ENCODE measurements around the gene ELMOD2.

Gene ELMOD2

DNA sequence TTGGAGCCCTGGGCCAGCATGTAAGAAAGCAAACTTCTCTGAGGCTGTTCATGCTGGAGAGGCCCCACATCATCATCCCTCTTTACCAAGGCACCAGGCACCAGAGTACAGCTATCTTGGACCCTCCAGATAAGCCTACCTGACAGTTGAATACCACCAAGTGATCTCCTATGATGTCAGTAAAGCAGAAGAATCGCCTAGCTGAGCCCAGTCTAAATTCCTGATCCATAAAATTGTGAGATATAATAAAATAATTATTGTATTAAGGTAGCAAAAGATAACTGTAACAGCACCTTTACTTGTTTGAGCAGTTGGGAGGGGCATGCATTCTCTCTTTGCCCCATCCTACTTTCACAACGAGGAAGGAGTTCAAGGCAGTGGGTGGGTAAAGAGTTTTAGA is 47.7 kb downstream of the ELMOD2 start:
- DNase-seq (ENCODE audit: extremely low spot score) = no peak
- CTCF ChIA-PET = no interaction called here
- TF ChIP-seq FOXK2 (IDR thresholded peaks at IDR 0.05) (no peak), ARNT (IDR thresholded peaks at IDR 0.05) (no peak), LEF1 (IDR thresholded peaks at IDR 0.05; ENCODE audit: borderline replicate concordance) (no peak), L3MBTL2 (conservative IDR thresholded peaks at IDR 0.05) (no peak), TARDBP (IDR thresholded peaks at IDR 0.05) (no peak), FOXM1 (IDR thresholded peaks at IDR 0.05; ENCODE audit: borderline replicate concordance) (no peak), SUZ12 (IDR thresholded peaks at IDR 0.05) (no peak)
- TF ChIP-seq, protein P1, sequence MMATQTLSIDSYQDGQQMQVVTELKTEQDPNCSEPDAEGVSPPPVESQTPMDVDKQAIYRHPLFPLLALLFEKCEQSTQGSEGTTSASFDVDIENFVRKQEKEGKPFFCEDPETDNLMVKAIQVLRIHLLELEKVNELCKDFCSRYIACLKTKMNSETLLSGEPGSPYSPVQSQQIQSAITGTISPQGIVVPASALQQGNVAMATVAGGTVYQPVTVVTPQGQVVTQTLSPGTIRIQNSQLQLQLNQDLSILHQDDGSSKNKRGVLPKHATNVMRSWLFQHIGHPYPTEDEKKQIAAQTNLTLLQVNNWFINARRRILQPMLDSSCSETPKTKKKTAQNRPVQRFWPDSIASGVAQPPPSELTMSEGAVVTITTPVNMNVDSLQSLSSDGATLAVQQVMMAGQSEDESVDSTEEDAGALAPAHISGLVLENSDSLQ (IDR thresholded peaks at IDR 0.05) = no peak
- POLR2A ChIA-PET = no interaction called here

DNA sequence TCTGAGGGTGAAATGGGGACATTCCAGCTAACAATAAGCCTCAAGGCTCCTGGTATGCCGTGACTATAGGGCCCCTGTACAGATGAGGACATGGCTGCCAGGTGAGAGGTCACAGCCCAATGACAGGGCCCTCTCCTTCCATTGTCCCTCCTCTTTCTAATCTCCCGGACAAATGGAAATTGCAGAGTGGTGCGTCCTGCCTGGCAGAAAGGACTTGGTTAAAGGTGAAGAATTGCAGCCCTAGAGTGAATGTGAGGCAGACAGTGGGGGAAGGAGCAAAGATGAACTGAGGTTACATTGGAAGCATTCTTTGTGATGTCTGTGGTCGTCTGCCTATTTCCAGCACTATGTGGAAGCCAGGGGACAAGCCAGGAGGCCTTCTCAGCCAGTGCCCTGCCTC is 51.5 kb downstream of the ELMOD2 start:
- TF ChIP-seq FOXM1 (IDR thresholded peaks at IDR 0.05; ENCODE audit: borderline replicate concordance) = no peak
- no peak for TF ChIP-seq ARNT (IDR thresholded peaks at IDR 0.05)
- TF ChIP-seq TARDBP (IDR thresholded peaks at IDR 0.05) = no peak
- TF ChIP-seq, protein P1 (IDR thresholded peaks at IDR 0.05) = no peak
- no peak for TF ChIP-seq ELF4 (IDR thresholded peaks at IDR 0.05)
- TF ChIP-seq BHLHE40 (IDR thresholded peaks at IDR 0.05; ENCODE audit: borderline replicate concordance) = no peak
- no peak for TF ChIP-seq LEF1 (IDR thresholded peaks at IDR 0.05; ENCODE audit: borderline replicate concordance)
- no peak for TF ChIP-seq CTBP1 (IDR thresholded peaks at IDR 0.05; ENCODE audit: borderline replicate concordance)
- ChIA-PET POLR2A (no interaction called here), CTCF (interaction anchor here (0.7 kb wide), 1 partner anchor 110 kb away, joined by 9 read pairs; no protein-coding TSS in a partner anchor)
- DNase-seq (ENCODE audit: extremely low spot score) = no peak

DNA sequence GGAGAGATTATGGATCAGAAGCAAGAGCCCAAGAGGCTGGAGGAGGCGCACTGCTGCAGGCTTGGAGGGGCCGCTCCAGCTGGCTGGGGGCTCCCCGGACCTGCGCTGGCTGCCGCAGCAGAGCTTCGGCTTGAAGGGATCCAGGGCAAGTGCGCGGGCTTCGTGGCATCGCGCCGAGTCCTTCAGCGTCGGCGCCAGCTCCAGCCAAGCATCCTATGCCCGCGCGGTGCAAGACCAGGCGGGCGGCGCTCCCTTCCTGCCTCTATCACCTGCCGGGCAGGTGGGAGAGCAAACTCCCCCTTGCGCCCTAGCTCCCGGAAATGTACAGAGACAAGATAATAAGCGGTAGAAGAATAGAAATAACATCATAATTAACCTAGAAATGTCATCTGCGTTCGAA is 55.3 kb downstream of the ELMOD2 start:
- CTCF ChIA-PET = interaction anchor here (1.0 kb wide), 1 partner anchor 219 kb away, joined by 3 read pairs; no protein-coding TSS in a partner anchor
- DNase-seq (ENCODE audit: extremely low spot score) = no peak
- POLR2A ChIA-PET = interaction anchor here (1.1 kb wide), 1 partner anchor 55 kb away, joined by 3 read pairs; the partner anchor contains the start of gene ELMOD2
- TF ChIP-seq L3MBTL2 (conservative IDR thresholded peaks at IDR 0.05) (no peak), NFRKB (IDR thresholded peaks at IDR 0.05) (no peak), HDGF (IDR thresholded peaks at IDR 0.05; ENCODE audit: borderline replicate concordance) (no peak), SP1 (IDR thresholded peaks at IDR 0.05) (no peak), FOXK2 (IDR thresholded peaks at IDR 0.05) (no peak), LEF1 (IDR thresholded peaks at IDR 0.05; ENCODE audit: borderline replicate concordance) (no peak), CTBP1 (IDR thresholded peaks at IDR 0.05; ENCODE audit: borderline replicate concordance) (no peak), ZNF384 (IDR thresholded peaks at IDR 0.05) (no peak), TARDBP (IDR thresholded peaks at IDR 0.05) (no peak)

DNA sequence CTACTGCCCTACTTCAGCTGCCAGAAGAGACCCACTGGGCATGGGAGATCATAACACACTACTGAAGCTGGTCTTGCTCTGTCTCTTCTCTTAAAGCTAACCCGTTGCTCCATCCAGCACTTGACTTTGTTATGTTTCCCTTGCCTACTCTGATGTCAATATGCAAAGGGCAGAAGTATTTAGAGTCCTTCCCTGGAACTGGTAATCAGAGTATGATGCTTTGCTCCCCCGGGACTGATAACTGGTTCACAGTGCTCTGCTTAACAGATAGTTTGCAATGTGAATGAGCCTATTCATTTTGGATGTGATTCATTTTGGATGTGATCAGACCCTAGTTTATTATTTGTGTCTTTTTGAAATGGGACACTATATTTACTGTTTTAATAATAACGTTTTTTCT is 57.1 kb downstream of the ELMOD2 start:
- TF ChIP-seq SUZ12 (IDR thresholded peaks at IDR 0.05) = no peak
- no peak for TF ChIP-seq HDGF (IDR thresholded peaks at IDR 0.05; ENCODE audit: borderline replicate concordance)
- TF ChIP-seq CTBP1 (IDR thresholded peaks at IDR 0.05; ENCODE audit: borderline replicate concordance) = no peak
- ChIA-PET POLR2A (no interaction called here), CTCF (interaction anchor here (0.9 to 1.1 kb wide), 2 partner anchors 29 to 221 kb away, joined by 3 to 7 read pairs; no protein-coding TSS in a partner anchor)
- DNase-seq (ENCODE audit: extremely low spot score) = no peak

DNA sequence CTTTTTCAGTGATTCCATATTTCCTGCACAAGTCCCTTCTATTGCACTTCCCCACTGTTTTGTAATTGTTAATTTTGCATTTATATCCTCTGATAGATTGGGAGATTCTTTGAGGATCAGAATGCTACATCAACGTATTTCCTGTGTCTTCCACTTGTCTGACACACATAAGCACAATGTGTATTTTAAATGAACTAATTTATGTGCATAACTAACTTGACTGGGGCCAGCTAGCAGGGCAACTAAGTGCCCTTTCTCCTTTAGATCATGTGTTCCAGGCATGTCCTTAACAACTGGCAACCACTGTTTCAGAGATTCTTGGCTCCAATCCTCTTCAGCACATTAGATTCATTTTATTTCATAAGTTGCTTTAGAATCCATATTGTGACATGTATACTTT is 60.5 kb downstream of the ELMOD2 start:
- no peak for TF ChIP-seq SUZ12 (IDR thresholded peaks at IDR 0.05)
- no peak for TF ChIP-seq TARDBP (IDR thresholded peaks at IDR 0.05)
- no peak for TF ChIP-seq ELF4 (IDR thresholded peaks at IDR 0.05)
- no peak for TF ChIP-seq LEF1 (IDR thresholded peaks at IDR 0.05; ENCODE audit: borderline replicate concordance)
- TF ChIP-seq HDGF (IDR thresholded peaks at IDR 0.05; ENCODE audit: borderline replicate concordance) = no peak
- no peak for TF ChIP-seq BHLHE40 (IDR thresholded peaks at IDR 0.05; ENCODE audit: borderline replicate concordance)
- TF ChIP-seq FOXA1 (IDR thresholded peaks at IDR 0.05) = no peak
- TF ChIP-seq, protein P1 (IDR thresholded peaks at IDR 0.05) = no peak
- no peak for TF ChIP-seq SP1 (IDR thresholded peaks at IDR 0.05)
- no peak for TF ChIP-seq NFRKB (IDR thresholded peaks at IDR 0.05)
- no peak for TF ChIP-seq CTBP1 (IDR thresholded peaks at IDR 0.05; ENCODE audit: borderline replicate concordance)
- DNase-seq (ENCODE audit: extremely low spot score) = no peak
- CTCF ChIA-PET = no interaction called here
- POLR2A ChIA-PET = no interaction called here

DNA sequence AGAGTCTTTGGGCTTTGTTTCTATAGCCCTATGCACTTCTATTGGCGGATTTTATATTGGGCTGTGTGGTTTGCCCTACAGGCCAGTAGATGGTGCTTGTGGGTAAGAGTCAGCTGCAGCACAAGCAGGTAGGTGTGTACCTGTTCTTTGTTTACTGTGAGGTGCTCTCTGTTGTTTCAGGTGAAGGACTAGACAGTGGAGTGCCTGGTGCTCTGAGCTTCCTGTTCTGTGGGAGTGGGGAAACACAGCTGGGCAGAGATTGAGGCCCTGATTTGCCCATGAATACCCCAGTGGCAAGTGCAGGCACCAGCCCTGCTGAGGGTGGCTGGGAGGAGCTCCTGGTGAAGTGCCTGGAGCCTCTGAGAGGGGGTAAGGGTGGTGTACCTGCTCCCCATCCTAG is 71.1 kb downstream of the ELMOD2 start:
- POLR2A ChIA-PET = no interaction called here
- CTCF ChIA-PET = interaction anchor here (0.7 to 1.0 kb wide), 5 partner anchors 9 to 256 kb away, joined by 3 to 4 read pairs (median 3); no protein-coding TSS in a partner anchor
- DNase-seq (ENCODE audit: extremely low spot score) = peak; percentile 20
- TF ChIP-seq FOXA1 (IDR thresholded peaks at IDR 0.05) = no peak
- no peak for TF ChIP-seq TARDBP (IDR thresholded peaks at IDR 0.05)
- TF ChIP-seq, protein P1 (IDR thresholded peaks at IDR 0.05) = no peak
- no peak for TF ChIP-seq HDGF (IDR thresholded peaks at IDR 0.05; ENCODE audit: borderline replicate concordance)
- TF ChIP-seq ELF4 (IDR thresholded peaks at IDR 0.05) = no peak
- TF ChIP-seq FOXK2 (IDR thresholded peaks at IDR 0.05) = no peak
- no peak for TF ChIP-seq FOXM1 (IDR thresholded peaks at IDR 0.05; ENCODE audit: borderline replicate concordance)
- TF ChIP-seq LEF1 (IDR thresholded peaks at IDR 0.05; ENCODE audit: borderline replicate concordance) = no peak
